WTC11 (cell line): ENCODE measurements around the gene GABBR2. TPM values are rescaled to one million over a fixed set of nuclear protein-coding genes. Genes with fewer than 3 reads are reported as not detected.

ENCODE experiments used
- ATAC-seq: fragments of 200-7000 bp; cut with Tn5 transposase; 2 replicates; pipeline ENCODE4 v1.10.0; 2021; ENCODE audit warnings: mild to moderate bottlenecking, moderate library complexity
- CTCF ChIA-PET: fragments of 300-600 bp; sonication (Branson Sonifier 250); formaldehyde crosslinking; loops from one replicate; lab custom pipeline; 2021; ENCODE audit warnings: antibody characterized with exemption; lab: Charles Lee
- POLR2A ChIA-PET: fragments of 350-600 bp; sonication (Branson Sonifier 250); formaldehyde crosslinking; loops from one replicate; lab custom pipeline; 2021; ENCODE audit warnings: antibody characterized with exemption; lab: Charles Lee
- DNase-seq: peaks from one replicate; pipeline ENCODE4 v3.0.0; 2021; ENCODE audit warnings: low spot score
- H3K27ac Mint-ChIP-seq: 2 replicates; pipeline ENCODE4 v1.8.0; 2021; ENCODE audit warnings: mixed read lengths
- H3K27me3 Mint-ChIP-seq: 2 replicates; pipeline ENCODE4 v1.8.0; 2021; ENCODE audit warnings: low read depth, mild to moderate bottlenecking, moderate library complexity, mixed read lengths
- H3K36me3 Mint-ChIP-seq: 2 replicates; pipeline ENCODE4 v1.8.0; 2021; ENCODE audit warnings: mixed read lengths
- H3K4me1 Mint-ChIP-seq: 2 replicates; pipeline ENCODE4 v1.8.0; 2022; ENCODE audit warnings: mixed read lengths
- H3K4me3 Mint-ChIP-seq: 2 replicates; pipeline ENCODE4 v1.8.0; 2021; ENCODE audit warnings: mild to moderate bottlenecking, moderate library complexity, mixed read lengths
- H3K9me3 Mint-ChIP-seq: 2 replicates; pipeline ENCODE4 v1.8.0; 2021; ENCODE audit warnings: mixed read lengths
- CREB1 ChIP-seq: sonication (generic); formaldehyde crosslinking; IDR thresholded peaks from 2 replicates; pipeline ENCODE4 v1.8.0; 2023; ENCODE audit warnings: mild to moderate bottlenecking, missing genetic modification reagents
- CREM ChIP-seq: sonication (generic); formaldehyde crosslinking; IDR thresholded peaks from 2 replicates; pipeline ENCODE4 v1.8.1; 2022; ENCODE audit warnings: mild to moderate bottlenecking, missing genetic modification reagents, moderate library complexity
- EMX1 ChIP-seq: fragments of 250-450 bp; sonication (Bioruptor Pico); IDR thresholded peaks from 2 replicates; pipeline ENCODE4 v1.8.0; 2021; ENCODE audit warnings: mild to moderate bottlenecking
- ESRRA ChIP-seq: sonication (generic); formaldehyde crosslinking; IDR thresholded peaks from 2 replicates; pipeline ENCODE4 v1.8.1; 2022; ENCODE audit warnings: mild to moderate bottlenecking, missing genetic modification reagents, borderline replicate concordance
- GTF2I ChIP-seq: fragments of 250-450 bp; sonication (Bioruptor Pico); conservative IDR thresholded peaks from 2 replicates; pipeline ENCODE4 v1.4.0; 2021; ENCODE audit warnings: mild to moderate bottlenecking
- JUN ChIP-seq: sonication (generic); formaldehyde crosslinking; IDR thresholded peaks from 2 replicates; pipeline ENCODE4 v1.8.0; 2023; ENCODE audit warnings: mild to moderate bottlenecking, missing genetic modification reagents
- NFATC4 ChIP-seq: fragments of 250-450 bp; sonication (Bioruptor Pico); IDR thresholded peaks from 2 replicates; pipeline ENCODE4 v1.9.0; 2021; ENCODE audit warnings: mild to moderate bottlenecking
- NFYB ChIP-seq: sonication (generic); formaldehyde crosslinking; conservative IDR thresholded peaks from 2 replicates; pipeline ENCODE4 v1.8.0; 2022; ENCODE audit warnings: low read depth, missing genetic modification reagents
- NR2C2 ChIP-seq: sonication (generic); formaldehyde crosslinking; IDR thresholded peaks from 2 replicates; pipeline ENCODE4 v1.8.0; 2022; ENCODE audit warnings: mild to moderate bottlenecking, missing genetic modification reagents
- NR3C1 ChIP-seq: sonication (generic); formaldehyde crosslinking; conservative IDR thresholded peaks from 2 replicates; pipeline ENCODE4 v1.8.1; 2023; ENCODE audit warnings: low read depth, mild to moderate bottlenecking, missing genetic modification reagents
- TEAD1 ChIP-seq: sonication (generic); formaldehyde crosslinking; IDR thresholded peaks from 2 replicates; pipeline ENCODE4 v1.8.0; 2022; ENCODE audit warnings: mild to moderate bottlenecking, missing genetic modification reagents
- TEAD4 ChIP-seq: sonication (generic); formaldehyde crosslinking; IDR thresholded peaks from 2 replicates; pipeline ENCODE4 v1.8.0; 2022; ENCODE audit warnings: mild to moderate bottlenecking, missing genetic modification reagents
- ZNF138 ChIP-seq: sonication (generic); formaldehyde crosslinking; conservative IDR thresholded peaks from 2 replicates; pipeline ENCODE4 v1.8.1; 2022; ENCODE audit warnings: mild to moderate bottlenecking, moderate library complexity, missing genetic modification reagents
- ZNF317 ChIP-seq: sonication (generic); formaldehyde crosslinking; IDR thresholded peaks from 2 replicates; pipeline ENCODE4 v1.8.1; 2023; ENCODE audit warnings: low read depth, mild to moderate bottlenecking, moderate library complexity, missing genetic modification reagents, borderline replicate concordance
- ZNF396 ChIP-seq: fragments of 250-450 bp; sonication (Bioruptor Pico); IDR thresholded peaks from 2 replicates; pipeline ENCODE4 v1.8.0; 2021; ENCODE audit warnings: mild to moderate bottlenecking, moderate library complexity, borderline replicate concordance
- ZNF671 ChIP-seq: fragments of 250-450 bp; sonication (Bioruptor Pico); IDR thresholded peaks from 2 replicates; pipeline ENCODE4 v1.8.0; 2021; ENCODE audit warnings: mild to moderate bottlenecking
- total RNA-seq: library from RNA; stranded (reverse); gene quantifications from 3 replicates; pipeline ENCODE4 v1.2.3, GENCODE V29; 2021
- TF ChIP-seq, protein P1 (sequence below): fragments of 250-450 bp; sonication (Bioruptor Pico); IDR thresholded peaks from 2 replicates; pipeline ENCODE4 v1.8.0; 2021; ENCODE audit warnings: mild to moderate bottlenecking
- TF ChIP-seq, protein P2 (sequence below): fragments of 200-600 bp; IDR thresholded peaks from 2 replicates; pipeline ENCODE4 v1.8.0; 2022; ENCODE audit warnings: antibody characterized with exemption
- TF ChIP-seq, protein P3 (sequence below): sonication (generic); formaldehyde crosslinking; IDR thresholded peaks from 2 replicates; pipeline ENCODE4 v1.8.0; 2023; ENCODE audit warnings: mild to moderate bottlenecking, missing genetic modification reagents
- TF ChIP-seq, protein P4 (sequence below): sonication (generic); formaldehyde crosslinking; IDR thresholded peaks from 2 replicates; pipeline ENCODE4 v1.8.0; 2022; ENCODE audit warnings: missing genetic modification reagents
- TF ChIP-seq, protein P5 (sequence below): sonication (generic); formaldehyde crosslinking; conservative IDR thresholded peaks from 2 replicates; pipeline ENCODE4 v1.8.1; 2023; ENCODE audit warnings: mild to moderate bottlenecking, low read depth, missing genetic modification reagents, moderate library complexity
- TF ChIP-seq, protein P6 (sequence below): sonication (generic); formaldehyde crosslinking; IDR thresholded peaks from 2 replicates; pipeline ENCODE4 v1.8.0; 2022; ENCODE audit warnings: mild to moderate bottlenecking, missing genetic modification reagents
- TF ChIP-seq, protein P7 (sequence below): sonication (generic); formaldehyde crosslinking; IDR thresholded peaks from 2 replicates; pipeline ENCODE4 v1.8.0; 2022; ENCODE audit warnings: mild to moderate bottlenecking, missing genetic modification reagents

GABBR2 gene
- total RNA-seq, 1 experiment from 2014 or later, result 0.92 TPM

DNA sequence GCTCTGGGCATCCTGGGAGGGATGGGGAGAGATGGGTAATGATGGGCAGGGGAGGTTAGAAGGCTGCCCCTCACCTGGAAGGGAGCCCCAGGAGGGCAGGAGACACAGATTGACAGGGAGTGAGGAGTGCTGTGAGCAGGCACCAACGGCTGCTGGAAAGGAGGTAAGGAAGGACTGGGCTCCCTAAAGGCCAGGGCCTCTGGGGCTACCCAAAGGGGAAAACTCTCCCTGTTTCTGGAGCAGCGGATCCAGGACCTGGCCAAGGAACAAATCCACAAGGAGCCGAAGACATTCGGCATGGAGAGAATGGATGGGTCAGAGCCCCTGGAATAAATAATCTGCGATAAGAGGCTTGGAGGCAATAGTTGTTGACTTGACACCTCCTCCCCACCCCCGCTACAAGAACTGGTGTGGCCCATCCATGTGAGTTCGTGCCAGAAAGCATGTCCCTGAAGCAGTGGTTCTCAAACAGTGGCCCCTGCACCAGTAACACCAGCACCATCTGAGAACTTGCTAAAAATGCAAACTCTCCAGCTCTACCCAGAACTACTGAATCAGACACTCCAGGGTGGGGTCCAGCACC, 208.3 kb downstream of the GABBR2 start (continued):
- TF ChIP-seq ESRRA (CRISPR knock-in tag) (no peak), ZNF396 (CRISPR knock-in tag) (no peak), ZNF671 (no peak), TEAD1 (CRISPR knock-in tag) (no peak), JUN (no peak), CREB1 (CRISPR knock-in tag) (no peak), EMX1 (no peak), NR3C1 (CRISPR knock-in tag) (no peak)
- TF ChIP-seq, protein P1, sequence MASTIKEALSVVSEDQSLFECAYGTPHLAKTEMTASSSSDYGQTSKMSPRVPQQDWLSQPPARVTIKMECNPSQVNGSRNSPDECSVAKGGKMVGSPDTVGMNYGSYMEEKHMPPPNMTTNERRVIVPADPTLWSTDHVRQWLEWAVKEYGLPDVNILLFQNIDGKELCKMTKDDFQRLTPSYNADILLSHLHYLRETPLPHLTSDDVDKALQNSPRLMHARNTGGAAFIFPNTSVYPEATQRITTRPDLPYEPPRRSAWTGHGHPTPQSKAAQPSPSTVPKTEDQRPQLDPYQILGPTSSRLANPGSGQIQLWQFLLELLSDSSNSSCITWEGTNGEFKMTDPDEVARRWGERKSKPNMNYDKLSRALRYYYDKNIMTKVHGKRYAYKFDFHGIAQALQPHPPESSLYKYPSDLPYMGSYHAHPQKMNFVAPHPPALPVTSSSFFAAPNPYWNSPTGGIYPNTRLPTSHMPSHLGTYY (CRISPR knock-in tag), result no peak
- TF ChIP-seq, protein P2, sequence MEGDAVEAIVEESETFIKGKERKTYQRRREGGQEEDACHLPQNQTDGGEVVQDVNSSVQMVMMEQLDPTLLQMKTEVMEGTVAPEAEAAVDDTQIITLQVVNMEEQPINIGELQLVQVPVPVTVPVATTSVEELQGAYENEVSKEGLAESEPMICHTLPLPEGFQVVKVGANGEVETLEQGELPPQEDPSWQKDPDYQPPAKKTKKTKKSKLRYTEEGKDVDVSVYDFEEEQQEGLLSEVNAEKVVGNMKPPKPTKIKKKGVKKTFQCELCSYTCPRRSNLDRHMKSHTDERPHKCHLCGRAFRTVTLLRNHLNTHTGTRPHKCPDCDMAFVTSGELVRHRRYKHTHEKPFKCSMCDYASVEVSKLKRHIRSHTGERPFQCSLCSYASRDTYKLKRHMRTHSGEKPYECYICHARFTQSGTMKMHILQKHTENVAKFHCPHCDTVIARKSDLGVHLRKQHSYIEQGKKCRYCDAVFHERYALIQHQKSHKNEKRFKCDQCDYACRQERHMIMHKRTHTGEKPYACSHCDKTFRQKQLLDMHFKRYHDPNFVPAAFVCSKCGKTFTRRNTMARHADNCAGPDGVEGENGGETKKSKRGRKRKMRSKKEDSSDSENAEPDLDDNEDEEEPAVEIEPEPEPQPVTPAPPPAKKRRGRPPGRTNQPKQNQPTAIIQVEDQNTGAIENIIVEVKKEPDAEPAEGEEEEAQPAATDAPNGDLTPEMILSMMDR, result no peak
- TF ChIP-seq, protein P3, sequence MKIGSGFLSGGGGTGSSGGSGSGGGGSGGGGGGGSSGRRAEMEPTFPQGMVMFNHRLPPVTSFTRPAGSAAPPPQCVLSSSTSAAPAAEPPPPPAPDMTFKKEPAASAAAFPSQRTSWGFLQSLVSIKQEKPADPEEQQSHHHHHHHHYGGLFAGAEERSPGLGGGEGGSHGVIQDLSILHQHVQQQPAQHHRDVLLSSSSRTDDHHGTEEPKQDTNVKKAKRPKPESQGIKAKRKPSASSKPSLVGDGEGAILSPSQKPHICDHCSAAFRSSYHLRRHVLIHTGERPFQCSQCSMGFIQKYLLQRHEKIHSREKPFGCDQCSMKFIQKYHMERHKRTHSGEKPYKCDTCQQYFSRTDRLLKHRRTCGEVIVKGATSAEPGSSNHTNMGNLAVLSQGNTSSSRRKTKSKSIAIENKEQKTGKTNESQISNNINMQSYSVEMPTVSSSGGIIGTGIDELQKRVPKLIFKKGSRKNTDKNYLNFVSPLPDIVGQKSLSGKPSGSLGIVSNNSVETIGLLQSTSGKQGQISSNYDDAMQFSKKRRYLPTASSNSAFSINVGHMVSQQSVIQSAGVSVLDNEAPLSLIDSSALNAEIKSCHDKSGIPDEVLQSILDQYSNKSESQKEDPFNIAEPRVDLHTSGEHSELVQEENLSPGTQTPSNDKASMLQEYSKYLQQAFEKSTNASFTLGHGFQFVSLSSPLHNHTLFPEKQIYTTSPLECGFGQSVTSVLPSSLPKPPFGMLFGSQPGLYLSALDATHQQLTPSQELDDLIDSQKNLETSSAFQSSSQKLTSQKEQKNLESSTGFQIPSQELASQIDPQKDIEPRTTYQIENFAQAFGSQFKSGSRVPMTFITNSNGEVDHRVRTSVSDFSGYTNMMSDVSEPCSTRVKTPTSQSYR (CRISPR knock-in tag), result no peak
- TF ChIP-seq, protein P4, sequence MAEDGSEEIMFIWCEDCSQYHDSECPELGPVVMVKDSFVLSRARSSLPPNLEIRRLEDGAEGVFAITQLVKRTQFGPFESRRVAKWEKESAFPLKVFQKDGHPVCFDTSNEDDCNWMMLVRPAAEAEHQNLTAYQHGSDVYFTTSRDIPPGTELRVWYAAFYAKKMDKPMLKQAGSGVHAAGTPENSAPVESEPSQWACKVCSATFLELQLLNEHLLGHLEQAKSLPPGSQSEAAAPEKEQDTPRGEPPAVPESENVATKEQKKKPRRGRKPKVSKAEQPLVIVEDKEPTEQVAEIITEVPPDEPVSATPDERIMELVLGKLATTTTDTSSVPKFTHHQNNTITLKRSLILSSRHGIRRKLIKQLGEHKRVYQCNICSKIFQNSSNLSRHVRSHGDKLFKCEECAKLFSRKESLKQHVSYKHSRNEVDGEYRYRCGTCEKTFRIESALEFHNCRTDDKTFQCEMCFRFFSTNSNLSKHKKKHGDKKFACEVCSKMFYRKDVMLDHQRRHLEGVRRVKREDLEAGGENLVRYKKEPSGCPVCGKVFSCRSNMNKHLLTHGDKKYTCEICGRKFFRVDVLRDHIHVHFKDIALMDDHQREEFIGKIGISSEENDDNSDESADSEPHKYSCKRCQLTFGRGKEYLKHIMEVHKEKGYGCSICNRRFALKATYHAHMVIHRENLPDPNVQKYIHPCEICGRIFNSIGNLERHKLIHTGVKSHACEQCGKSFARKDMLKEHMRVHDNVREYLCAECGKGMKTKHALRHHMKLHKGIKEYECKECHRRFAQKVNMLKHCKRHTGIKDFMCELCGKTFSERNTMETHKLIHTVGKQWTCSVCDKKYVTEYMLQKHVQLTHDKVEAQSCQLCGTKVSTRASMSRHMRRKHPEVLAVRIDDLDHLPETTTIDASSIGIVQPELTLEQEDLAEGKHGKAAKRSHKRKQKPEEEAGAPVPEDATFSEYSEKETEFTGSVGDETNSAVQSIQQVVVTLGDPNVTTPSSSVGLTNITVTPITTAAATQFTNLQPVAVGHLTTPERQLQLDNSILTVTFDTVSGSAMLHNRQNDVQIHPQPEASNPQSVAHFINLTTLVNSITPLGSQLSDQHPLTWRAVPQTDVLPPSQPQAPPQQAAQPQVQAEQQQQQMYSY (CRISPR knock-in tag), result no peak

DNA sequence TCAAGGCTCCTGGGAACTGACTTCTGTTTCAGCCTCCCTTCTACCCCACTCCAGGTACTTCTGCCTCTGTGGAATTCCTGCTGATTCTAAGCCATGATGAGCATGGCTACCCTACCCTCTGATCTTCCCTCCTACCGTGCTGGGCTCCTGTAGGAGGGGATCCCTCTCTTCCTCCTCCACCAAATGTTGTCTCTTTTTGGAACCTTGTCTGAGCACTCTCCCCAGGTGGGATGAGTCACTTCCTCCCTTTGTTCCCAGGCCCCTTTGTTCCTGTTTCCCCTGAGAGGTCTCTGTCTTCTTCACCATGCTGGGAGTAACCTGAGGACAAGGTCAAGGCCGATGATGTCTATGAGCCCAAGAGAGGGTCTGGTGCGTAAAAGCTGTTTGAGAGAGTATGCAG, 213.2 kb downstream of the GABBR2 start:
- CTCF ChIA-PET, result no interaction called here
- H3K27me3 Mint-ChIP-seq, result no peaks in the 10 kb centered on the region; the same call in 1 of the 2 replicates
- H3K36me3 Mint-ChIP-seq, result peaks cover 4% of the 10 kb centered on the region
- DNase-seq (no peak), ATAC-seq (no peak; the same call in 1 of the 2 replicates)
- TF ChIP-seq, protein P5, sequence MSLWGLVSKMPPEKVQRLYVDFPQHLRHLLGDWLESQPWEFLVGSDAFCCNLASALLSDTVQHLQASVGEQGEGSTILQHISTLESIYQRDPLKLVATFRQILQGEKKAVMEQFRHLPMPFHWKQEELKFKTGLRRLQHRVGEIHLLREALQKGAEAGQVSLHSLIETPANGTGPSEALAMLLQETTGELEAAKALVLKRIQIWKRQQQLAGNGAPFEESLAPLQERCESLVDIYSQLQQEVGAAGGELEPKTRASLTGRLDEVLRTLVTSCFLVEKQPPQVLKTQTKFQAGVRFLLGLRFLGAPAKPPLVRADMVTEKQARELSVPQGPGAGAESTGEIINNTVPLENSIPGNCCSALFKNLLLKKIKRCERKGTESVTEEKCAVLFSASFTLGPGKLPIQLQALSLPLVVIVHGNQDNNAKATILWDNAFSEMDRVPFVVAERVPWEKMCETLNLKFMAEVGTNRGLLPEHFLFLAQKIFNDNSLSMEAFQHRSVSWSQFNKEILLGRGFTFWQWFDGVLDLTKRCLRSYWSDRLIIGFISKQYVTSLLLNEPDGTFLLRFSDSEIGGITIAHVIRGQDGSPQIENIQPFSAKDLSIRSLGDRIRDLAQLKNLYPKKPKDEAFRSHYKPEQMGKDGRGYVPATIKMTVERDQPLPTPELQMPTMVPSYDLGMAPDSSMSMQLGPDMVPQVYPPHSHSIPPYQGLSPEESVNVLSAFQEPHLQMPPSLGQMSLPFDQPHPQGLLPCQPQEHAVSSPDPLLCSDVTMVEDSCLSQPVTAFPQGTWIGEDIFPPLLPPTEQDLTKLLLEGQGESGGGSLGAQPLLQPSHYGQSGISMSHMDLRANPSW, result no peak
- TF ChIP-seq TEAD4, result no peak
- no peak for TF ChIP-seq ZNF138 (CRISPR knock-in tag)
- TF ChIP-seq CREM (CRISPR knock-in tag), result no peak
- no peak for TF ChIP-seq GTF2I (CRISPR knock-in tag)
- TF ChIP-seq, protein P6, sequence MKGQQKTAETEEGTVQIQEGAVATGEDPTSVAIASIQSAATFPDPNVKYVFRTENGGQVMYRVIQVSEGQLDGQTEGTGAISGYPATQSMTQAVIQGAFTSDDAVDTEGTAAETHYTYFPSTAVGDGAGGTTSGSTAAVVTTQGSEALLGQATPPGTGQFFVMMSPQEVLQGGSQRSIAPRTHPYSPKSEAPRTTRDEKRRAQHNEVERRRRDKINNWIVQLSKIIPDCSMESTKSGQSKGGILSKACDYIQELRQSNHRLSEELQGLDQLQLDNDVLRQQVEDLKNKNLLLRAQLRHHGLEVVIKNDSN, result no peak
- no peak for TF ChIP-seq ZNF671
- TF ChIP-seq NFATC4 (CRISPR knock-in tag), result no peak
- no peak for TF ChIP-seq NR2C2 (CRISPR knock-in tag)
- TF ChIP-seq NFYB (CRISPR knock-in tag), result no peak
- TF ChIP-seq ZNF317 (CRISPR knock-in tag), result no peak
- TF ChIP-seq, protein P7, sequence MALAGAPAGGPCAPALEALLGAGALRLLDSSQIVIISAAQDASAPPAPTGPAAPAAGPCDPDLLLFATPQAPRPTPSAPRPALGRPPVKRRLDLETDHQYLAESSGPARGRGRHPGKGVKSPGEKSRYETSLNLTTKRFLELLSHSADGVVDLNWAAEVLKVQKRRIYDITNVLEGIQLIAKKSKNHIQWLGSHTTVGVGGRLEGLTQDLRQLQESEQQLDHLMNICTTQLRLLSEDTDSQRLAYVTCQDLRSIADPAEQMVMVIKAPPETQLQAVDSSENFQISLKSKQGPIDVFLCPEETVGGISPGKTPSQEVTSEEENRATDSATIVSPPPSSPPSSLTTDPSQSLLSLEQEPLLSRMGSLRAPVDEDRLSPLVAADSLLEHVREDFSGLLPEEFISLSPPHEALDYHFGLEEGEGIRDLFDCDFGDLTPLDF (CRISPR knock-in tag), result no peak
- TF ChIP-seq JUN, result no peak
- no peak overlapping the region for H3K4me3 Mint-ChIP-seq
- H3K9me3 Mint-ChIP-seq, result peaks cover 16% of the 10 kb centered on the region
- peaks cover 16% of the 10 kb centered on the region for H3K4me1 Mint-ChIP-seq
- no peak overlapping the region for H3K27ac Mint-ChIP-seq
- POLR2A ChIA-PET, result no interaction called here
